ENCODE measurements around the gene SYT17. TPM values are rescaled to one million over a fixed set of nuclear protein-coding genes. Genes with fewer than 3 reads are reported as not detected.

SYT17 gene
- total RNA-seq, 1 donor from 2014 or later: 8.2 TPM

GRCh38 chr16:19242987-19243575, 75.0 kb downstream of the SYT17 start:
- FAIRE-seq: no peak

GRCh38 chr16:19245326-19245925, 77.4 kb downstream of the SYT17 start:
- FAIRE-seq (no peak), DNase-seq (ENCODE audit: low spot score in 2 of 2) (no peak)

More at GRCh38 chr16:19242987-19243575, 75.0 kb downstream of the SYT17 start:
- DNase-seq (ENCODE audit: low spot score in 2 of 2): no peak

DNA sequence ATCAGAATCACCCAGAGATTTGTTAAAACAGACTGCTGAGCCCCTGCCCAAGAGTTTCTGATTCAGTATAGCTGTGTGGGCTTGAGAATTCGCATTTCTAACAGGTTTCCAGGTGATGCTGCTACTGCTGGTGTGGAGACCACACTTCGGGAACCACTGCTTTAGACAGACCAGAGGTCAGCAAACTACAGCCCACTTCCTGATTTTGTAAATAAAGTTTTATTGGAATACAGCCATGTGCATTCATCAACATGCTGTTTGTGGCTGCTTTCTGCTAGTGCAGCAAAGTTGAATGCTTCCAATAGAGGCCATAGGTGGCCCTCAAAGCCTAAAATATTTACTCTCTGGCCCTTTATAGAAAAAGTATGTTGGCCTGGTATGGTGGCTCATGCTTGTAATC, 84.9 kb downstream of the SYT17 start:
- DNase-seq (ENCODE audit: low spot score in 2 of 2) (no peak), FAIRE-seq (no peak)

- DNase-seq (ENCODE audit: low spot score in 2 of 2) (no peak), FAIRE-seq (no peak)
Measured at GRCh38 chr16:19254611-19255010, 86.6 kb downstream of the SYT17 start.

GRCh38 chr16:19264123-19264673, 96.2 kb downstream of the SYT17 start:
- no peak for DNase-seq (ENCODE audit: low spot score in 2 of 2)
- FAIRE-seq: no peak

GRCh38 chr16:19265380-19265930, 97.4 kb downstream of the SYT17 start:
- no peak for FAIRE-seq
- DNase-seq (ENCODE audit: low spot score in 2 of 2): no peak

DNA sequence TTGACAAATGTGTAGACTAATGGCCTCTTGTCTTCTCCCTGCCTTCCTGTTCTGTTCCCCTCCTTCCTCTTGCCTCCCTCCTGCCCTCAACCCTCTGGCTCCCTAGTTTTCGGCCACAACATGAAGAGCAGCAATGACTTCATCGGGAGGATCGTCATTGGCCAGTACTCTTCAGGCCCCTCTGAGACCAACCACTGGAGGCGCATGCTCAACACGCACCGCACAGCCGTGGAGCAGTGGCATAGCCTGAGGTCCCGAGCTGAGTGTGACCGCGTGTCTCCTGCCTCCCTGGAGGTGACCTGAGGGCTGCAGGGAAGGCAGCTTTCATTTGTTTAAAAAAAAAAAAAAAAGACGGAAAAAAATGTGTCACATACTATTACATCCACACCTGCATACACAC, 98.7 kb downstream of the SYT17 start:
- DNase-seq (ENCODE audit: low spot score in 2 of 2): no peak
- no peak for FAIRE-seq

GRCh38 chr16:19269098-19269497, 101.1 kb downstream of the SYT17 start:
- no peak for FAIRE-seq

GRCh38 chr16:19274165-19274797, 106.2 kb downstream of the SYT17 start:
- DNase-seq (ENCODE audit: low spot score in 2 of 2) (no peak), FAIRE-seq (no peak)

More at GRCh38 chr16:19269098-19269497, 101.1 kb downstream of the SYT17 start:
- DNase-seq (ENCODE audit: low spot score in 2 of 2): no peak

DNA sequence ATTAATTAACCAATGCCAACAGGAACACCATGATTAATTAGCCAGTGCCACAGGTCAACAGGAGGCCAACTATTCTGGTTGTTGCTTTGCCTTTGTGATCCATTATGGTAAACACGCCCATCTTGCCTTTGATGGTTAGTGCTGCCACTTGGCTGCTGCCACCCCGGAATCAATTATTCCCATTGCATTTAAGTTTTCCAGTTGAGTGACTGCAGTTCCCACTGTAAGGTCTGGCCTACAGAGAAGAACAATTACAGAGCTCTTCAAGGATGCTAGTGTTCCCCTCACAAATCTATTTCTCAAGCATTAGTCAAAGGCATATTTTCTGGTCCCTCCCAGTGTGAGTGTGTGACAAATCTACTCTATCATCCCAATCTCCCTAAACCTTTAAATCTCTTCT, 110.4 kb downstream of the SYT17 start:
- FAIRE-seq (no peak), DNase-seq (ENCODE audit: low spot score in 2 of 2) (no peak)

- FAIRE-seq: no peak
Measured at GRCh38 chr16:19281246-19281645, 113.2 kb downstream of the SYT17 start.

GRCh38 chr16:19282101-19282500, 114.1 kb downstream of the SYT17 start:
- FAIRE-seq: no peak

More at GRCh38 chr16:19281246-19281645, 113.2 kb downstream of the SYT17 start:
- no peak for DNase-seq (ENCODE audit: low spot score in 2 of 2)

DNA sequence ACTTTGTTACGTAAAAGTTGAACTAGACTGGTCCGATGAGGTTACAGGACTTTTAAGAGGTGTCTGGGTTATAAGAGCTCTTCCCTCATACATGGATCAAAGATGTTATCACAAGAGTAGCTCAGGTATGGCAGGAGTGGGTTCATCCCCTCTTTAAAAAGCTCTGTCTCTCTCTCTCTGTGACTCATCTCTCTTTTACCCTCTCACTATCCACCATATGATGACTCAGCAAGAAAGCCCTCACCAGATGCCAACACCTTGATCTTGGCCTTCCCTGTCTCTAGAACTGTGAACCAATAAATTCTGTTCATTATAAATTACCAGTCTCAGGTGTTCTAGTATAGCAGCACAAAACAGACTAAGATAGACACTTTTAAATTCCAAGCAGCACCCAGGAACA, 115.6 kb downstream of the SYT17 start:
- no peak for FAIRE-seq

More at GRCh38 chr16:19282101-19282500, 114.1 kb downstream of the SYT17 start:
- no peak for DNase-seq (ENCODE audit: low spot score in 2 of 2)

DNA sequence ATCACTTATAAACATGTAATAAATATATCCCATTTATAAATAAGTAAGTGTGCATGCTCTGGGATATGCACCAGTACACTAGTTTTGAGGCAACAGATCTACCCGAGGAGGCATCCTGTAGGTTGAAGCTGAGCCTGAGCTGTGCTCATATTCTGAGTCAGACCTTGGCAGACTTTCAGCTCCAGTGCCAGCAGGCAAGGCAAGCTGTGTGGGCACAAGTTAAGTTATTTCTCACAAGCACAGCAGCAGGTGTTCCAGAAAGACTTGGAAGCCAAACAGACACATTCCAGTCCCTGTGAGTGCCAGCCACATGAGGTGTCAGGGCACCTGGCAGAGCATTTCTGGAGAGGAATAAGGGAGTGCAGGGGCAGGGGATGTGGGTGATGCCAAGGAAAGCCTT, 116.2 kb downstream of the SYT17 start:
- FAIRE-seq: no peak
- DNase-seq (ENCODE audit: low spot score in 2 of 2): peak in 1 of 2 donors; percentile 27

More for the DNA sequence above, 115.6 kb downstream of the SYT17 start:
- DNase-seq (ENCODE audit: low spot score in 2 of 2): no peak

GRCh38 chr16:19285431-19285830, 117.4 kb downstream of the SYT17 start, which contains the start of gene CLEC19A:
CLEC19A (plus strand) TSS chr16:19285731; CDS start chr16:19285852, 121 bp downstream.
- FAIRE-seq (no peak), DNase-seq (ENCODE audit: low spot score in 2 of 2) (no peak)

GRCh38 chr16:19286827-19287226, 118.8 kb downstream of the SYT17 start:
- FAIRE-seq: no peak
- DNase-seq (ENCODE audit: low spot score in 2 of 2): no peak

DNA sequence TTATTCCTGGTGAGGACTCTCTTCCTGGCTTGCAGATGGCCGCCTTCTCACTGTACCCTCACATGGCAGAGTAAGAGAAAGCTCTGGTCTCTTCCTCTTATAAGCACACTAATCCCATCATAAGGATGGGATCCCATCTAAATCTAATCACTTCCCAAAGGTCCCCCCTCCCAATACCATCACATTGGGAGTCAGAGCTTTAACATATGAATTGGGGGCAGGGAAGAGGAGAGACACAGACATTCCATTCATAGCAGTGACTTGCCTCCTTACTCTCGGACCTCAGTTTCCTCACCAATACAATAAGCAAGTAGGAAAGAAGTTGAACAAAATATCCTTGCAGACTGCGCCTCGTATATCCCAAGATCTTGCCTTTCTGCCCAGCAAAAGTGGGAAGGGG, 119.2 kb downstream of the SYT17 start:
- FAIRE-seq: no peak

GRCh38 chr16:19288872-19289799, 121.1 kb downstream of the SYT17 start:
- FAIRE-seq: no peak

More for the DNA sequence above, 119.2 kb downstream of the SYT17 start:
- DNase-seq (ENCODE audit: low spot score in 2 of 2): no peak

GRCh38 chr16:19289811-19290485, 121.9 kb downstream of the SYT17 start:
- DNase-seq (ENCODE audit: low spot score in 2 of 2) (no peak), FAIRE-seq (no peak)

More at GRCh38 chr16:19288872-19289799, 121.1 kb downstream of the SYT17 start:
- no peak for DNase-seq (ENCODE audit: low spot score in 2 of 2)
